ENCODE measurements around the gene IL1RN. TPM values are rescaled to one million over a fixed set of nuclear protein-coding genes. Genes with fewer than 3 reads are reported as not detected.

The IL1RN gene
- total RNA-seq, 4 donors from 2014 or later: 0.46 to 32.9 (median 2.7) TPM

DNA sequence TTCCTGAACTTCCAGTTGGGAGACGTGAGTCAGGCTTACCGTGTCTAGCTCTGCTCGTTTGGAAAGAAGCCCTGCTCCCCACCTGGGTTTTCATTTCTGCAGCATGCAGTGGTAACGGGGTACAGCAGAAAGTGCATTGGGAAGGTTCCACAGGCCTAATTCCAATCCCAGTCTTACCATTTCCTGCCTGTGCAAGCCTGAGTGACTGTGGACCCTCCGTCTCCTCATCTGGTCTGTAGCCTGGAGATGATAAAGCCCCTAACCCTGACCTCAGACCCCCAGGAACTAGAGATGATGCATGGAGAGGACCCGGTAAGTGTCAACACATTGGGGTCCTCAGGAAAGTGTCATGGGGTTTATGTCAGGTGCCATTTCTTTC, 40.6 kb downstream of the IL1RN start:
- no peak for ATAC-seq
- 55 to 100% methylated on average over 2 to 5 of the region's 6 CpGs for WGBS, 2 donors (ENCODE audit: low coverage in 1 of 2)
- Histone ChIP-seq H3K9me3 (no peaks in the 10 kb centered on the region), H3K27ac (no peak overlapping the region), H3K4me3 (no peak overlapping the region), H3K36me3 (no peaks in the 10 kb centered on the region), H3K27me3 (no peaks in the 10 kb centered on the region), H3K4me1 (no peaks in the 10 kb centered on the region)
- TF ChIP-seq EP300 (IDR thresholded peaks at IDR 0.05): no peak
- TF ChIP-seq POLR2A (IDR thresholded peaks at IDR 0.05): no peak
- no peak for TF ChIP-seq POLR2AphosphoS5 (IDR thresholded peaks at IDR 0.05)

DNA sequence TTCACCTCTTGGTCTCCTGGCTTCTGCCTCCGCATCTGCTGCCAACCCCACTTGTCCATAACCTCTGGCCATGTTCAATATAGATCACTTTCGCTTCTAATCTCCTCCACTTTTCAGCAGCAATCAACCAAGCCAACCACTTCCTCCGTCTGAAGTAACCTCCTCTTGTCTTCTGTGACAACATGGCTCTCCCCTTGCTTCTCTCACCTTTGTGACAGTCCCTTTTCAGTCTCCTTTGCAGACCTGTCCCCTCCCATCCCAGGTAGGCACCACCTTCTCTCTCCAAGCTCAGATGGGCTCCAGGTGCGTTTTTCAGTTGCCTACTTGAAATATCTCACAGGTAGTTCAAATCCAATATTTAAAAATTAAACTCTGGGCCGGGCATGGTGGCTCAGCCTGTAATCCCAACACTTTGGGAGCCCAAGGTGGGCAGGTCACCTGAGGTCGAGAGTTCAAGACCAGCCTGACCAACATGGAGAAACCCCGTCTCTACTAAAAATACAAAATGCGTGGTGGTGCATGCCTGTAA, 41.7 kb downstream of the IL1RN start:
- Histone ChIP-seq H3K36me3 (no peaks in the 10 kb centered on the region), H3K4me1 (no peaks in the 10 kb centered on the region), H3K4me3 (no peak overlapping the region), H3K27me3 (no peaks in the 10 kb centered on the region), H3K27ac (no peak overlapping the region), H3K9me3 (no peaks in the 10 kb centered on the region)
- 89 to 94% methylated on average over 3 of the region's 8 CpGs for WGBS, 2 donors (ENCODE audit: low coverage in 1 of 2)
- no peak for TF ChIP-seq POLR2AphosphoS5 (IDR thresholded peaks at IDR 0.05)
- no peak for TF ChIP-seq POLR2A (IDR thresholded peaks at IDR 0.05)
- TF ChIP-seq EP300 (IDR thresholded peaks at IDR 0.05): no peak
- TF ChIP-seq, protein P1, sequence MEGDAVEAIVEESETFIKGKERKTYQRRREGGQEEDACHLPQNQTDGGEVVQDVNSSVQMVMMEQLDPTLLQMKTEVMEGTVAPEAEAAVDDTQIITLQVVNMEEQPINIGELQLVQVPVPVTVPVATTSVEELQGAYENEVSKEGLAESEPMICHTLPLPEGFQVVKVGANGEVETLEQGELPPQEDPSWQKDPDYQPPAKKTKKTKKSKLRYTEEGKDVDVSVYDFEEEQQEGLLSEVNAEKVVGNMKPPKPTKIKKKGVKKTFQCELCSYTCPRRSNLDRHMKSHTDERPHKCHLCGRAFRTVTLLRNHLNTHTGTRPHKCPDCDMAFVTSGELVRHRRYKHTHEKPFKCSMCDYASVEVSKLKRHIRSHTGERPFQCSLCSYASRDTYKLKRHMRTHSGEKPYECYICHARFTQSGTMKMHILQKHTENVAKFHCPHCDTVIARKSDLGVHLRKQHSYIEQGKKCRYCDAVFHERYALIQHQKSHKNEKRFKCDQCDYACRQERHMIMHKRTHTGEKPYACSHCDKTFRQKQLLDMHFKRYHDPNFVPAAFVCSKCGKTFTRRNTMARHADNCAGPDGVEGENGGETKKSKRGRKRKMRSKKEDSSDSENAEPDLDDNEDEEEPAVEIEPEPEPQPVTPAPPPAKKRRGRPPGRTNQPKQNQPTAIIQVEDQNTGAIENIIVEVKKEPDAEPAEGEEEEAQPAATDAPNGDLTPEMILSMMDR (IDR thresholded peaks at IDR 0.05): no peak
- no peak for ATAC-seq

DNA sequence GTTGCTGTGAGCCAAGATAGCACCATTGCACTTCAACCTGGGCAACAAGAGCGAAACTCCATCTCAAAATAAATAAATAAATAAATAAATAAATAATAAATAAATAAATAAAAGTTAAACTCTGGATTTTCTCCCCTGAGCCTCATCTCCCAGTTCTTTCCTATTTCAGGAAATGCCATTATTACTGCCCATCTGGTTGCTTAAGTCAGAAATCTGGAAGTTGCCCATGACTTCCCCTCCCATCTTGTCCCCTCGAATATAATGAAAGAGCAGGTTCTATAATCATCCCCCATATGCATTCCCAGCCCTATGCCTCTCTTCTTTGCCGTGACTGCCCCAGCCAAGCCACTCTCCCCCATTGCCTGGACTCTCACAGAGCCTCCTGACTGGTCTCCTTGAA, 42.2 kb downstream of the IL1RN start:
- 87 to 92% methylated on average over 3 of the region's 3 CpGs for WGBS, 2 donors (ENCODE audit: low coverage in 1 of 2)
- TF ChIP-seq, protein P1 (IDR thresholded peaks at IDR 0.05): no peak
- no peak for TF ChIP-seq EP300 (IDR thresholded peaks at IDR 0.05)
- ATAC-seq: no peak

DNA sequence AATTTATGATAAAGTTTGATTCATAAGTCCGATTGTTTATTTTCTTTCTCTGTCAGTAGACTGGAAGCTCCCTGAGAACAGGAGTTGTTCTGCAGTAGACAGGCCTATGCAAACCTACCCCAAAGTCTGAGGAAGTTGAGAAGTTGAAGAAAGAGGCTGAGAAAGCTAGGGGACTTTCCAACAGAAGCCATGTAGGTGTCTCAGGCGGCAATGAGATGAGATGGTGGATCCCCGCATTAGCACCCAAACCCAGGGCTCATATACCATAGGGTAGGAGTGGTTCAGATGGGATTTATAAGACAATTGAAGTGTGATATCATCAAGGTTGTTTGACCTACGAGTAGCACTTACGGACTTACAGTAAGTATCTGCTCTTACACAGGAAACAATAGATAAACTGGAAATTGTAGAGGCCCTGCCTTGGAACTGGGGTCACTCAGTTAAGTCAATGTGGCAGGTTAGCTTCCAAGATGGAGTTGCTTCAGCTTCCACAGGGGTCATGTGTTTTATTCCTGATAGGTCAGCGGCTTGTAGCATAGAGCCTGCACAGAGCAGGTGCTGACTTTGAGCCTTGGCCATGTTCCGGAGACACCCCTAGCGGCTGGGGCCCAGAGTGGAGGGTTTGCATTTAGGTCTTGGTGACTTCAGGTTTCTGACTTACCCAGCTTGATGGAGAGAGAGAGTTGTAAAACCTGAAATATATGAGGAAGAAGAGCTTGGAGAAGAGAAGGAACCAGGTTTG, 44.1 kb downstream of the IL1RN start:
- H3K4me3 ChIP-seq: no peak overlapping the region
- H3K4me1 ChIP-seq: no peaks in the 10 kb centered on the region
- no peak overlapping the region for H3K27ac ChIP-seq
- WGBS, 2 donors (ENCODE audit: low coverage in 1 of 2): 87 to 97% methylated on average over 5 to 6 of the region's 8 CpGs
- no peak for ATAC-seq
- no peaks in the 10 kb centered on the region for H3K27me3 ChIP-seq
- no peaks in the 10 kb centered on the region for H3K9me3 ChIP-seq
- no peaks in the 10 kb centered on the region for H3K36me3 ChIP-seq
- TF ChIP-seq POLR2AphosphoS5 (IDR thresholded peaks at IDR 0.05): no peak
- TF ChIP-seq EP300 (IDR thresholded peaks at IDR 0.05): no peak
- TF ChIP-seq POLR2A (IDR thresholded peaks at IDR 0.05): no peak
- TF ChIP-seq, protein P1 (IDR thresholded peaks at IDR 0.05): no peak

More for the DNA sequence above, 42.2 kb downstream of the IL1RN start:
- H3K4me3 ChIP-seq: no peak overlapping the region
- no peaks in the 10 kb centered on the region for H3K27me3 ChIP-seq
- H3K9me3 ChIP-seq: no peaks in the 10 kb centered on the region
- H3K27ac ChIP-seq: no peak overlapping the region
- no peaks in the 10 kb centered on the region for H3K4me1 ChIP-seq
- H3K36me3 ChIP-seq: no peaks in the 10 kb centered on the region

DNA sequence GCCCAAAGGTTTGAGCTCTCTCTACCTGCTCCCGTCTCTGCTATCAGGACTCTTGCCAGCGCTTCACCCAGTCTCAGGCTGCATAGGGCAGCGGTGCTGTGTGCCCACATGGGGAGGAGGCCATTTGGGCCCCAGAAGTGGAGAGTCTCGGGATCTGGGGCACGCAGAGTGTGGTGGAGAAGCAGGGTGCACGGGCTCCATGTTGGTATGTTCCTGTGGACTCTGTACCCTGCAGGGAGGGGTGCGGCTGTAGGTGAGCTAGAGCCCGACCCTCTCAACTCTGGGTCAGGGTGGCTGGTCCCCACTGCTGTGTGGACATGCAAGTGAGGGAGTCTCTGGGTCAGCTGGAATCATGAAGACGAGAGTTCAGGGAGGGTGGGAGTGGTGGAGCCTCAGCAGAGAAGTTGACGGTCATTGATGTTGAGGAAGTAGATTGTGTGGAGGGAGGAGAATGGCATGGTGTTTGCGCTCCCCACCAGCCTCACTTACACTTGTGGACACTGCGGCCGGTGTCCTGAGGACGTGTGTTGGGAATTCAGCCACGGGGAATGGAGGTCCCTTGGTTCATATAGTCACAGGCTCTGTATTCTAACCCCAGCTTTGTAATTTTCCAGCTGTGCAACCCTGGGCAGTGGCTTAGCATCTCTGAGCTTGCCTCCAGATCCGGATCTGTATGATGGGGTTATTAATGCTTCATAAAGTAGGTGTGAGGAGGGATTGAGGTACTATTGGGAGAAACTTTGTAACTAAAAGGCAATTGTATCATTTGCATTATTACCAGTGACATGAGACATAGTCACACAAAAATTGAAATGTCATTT, 45.5 kb downstream of the IL1RN start:
- Histone ChIP-seq H3K9me3 (no peaks in the 10 kb centered on the region), H3K4me3 (no peak overlapping the region), H3K27me3 (no peaks in the 10 kb centered on the region), H3K36me3 (no peaks in the 10 kb centered on the region), H3K4me1 (no peaks in the 10 kb centered on the region), H3K27ac (no peak overlapping the region)
- TF ChIP-seq POLR2A (IDR thresholded peaks at IDR 0.05) (no peak), EP300 (IDR thresholded peaks at IDR 0.05) (no peak), POLR2AphosphoS5 (IDR thresholded peaks at IDR 0.05) (no peak)
- TF ChIP-seq, protein P1 (IDR thresholded peaks at IDR 0.05): no peak
- 76% methylated on average over 3 to 4 of the region's 16 CpGs for WGBS, 2 donors (ENCODE audit: low coverage in 1 of 2)
- ATAC-seq: no peak
